HUES48 (cell line): ENCODE results near the gene ZNF804A.
"Not testable (repeated sequence)": the region's sequence is repeated elsewhere in the genome, so short reads cannot be mapped to it uniquely, and the experiment has no call there.

Source experiments
- H3K27ac ChIP-seq: one replicate; pipeline ENCODE4 v1.7.0; 2013; ENCODE audit warnings: low read depth, low read length, inconsistent platforms
- H3K27me3 ChIP-seq: 2 replicates; pipeline ENCODE4 v1.6.1; 2013; ENCODE audit warnings: mild to moderate bottlenecking, low read length; ENCODE audit not compliant: control insufficient read depth, insufficient read depth
- H3K36me3 ChIP-seq: 2 replicates; pipeline ENCODE4 v1.6.1; 2013; ENCODE audit warnings: low read length; ENCODE audit not compliant: control insufficient read depth, insufficient read depth
- H3K4me1 ChIP-seq: 2 replicates; pipeline ENCODE4 v1.6.1; 2013; ENCODE audit warnings: mild to moderate bottlenecking, low read length; ENCODE audit not compliant: control insufficient read depth, insufficient read depth
- H3K4me3 ChIP-seq: 2 replicates; pipeline ENCODE4 v1.5.1; 2013; ENCODE audit warnings: mild to moderate bottlenecking, low read depth, low read length
- H3K9ac ChIP-seq: 2 replicates; pipeline ENCODE4 v1.6.1; 2013; ENCODE audit warnings: mild to moderate bottlenecking, low read depth, low read length, moderate library complexity
- H3K9me3 ChIP-seq: 2 replicates; pipeline ENCODE4 v1.6.1; 2013; ENCODE audit warnings: low read length; ENCODE audit not compliant: control insufficient read depth, insufficient read depth

Gene ZNF804A

GRCh38 chr2:184721881-184722280, 123.6 kb downstream of the ZNF804A start:
- no peaks in the 10 kb centered on the region for H3K27me3 ChIP-seq
- no peak overlapping the region for H3K9ac ChIP-seq
- H3K4me3 ChIP-seq = no peak overlapping the region
- H3K4me1 ChIP-seq = no peaks in the 10 kb centered on the region
- peaks cover 14% of the 10 kb centered on the region; the same call in 1 of the 2 replicates for H3K9me3 ChIP-seq
- H3K36me3 ChIP-seq = no peaks in the 10 kb centered on the region
- no peak overlapping the region for H3K27ac ChIP-seq

GRCh38 chr2:184727813-184728212, 129.5 kb downstream of the ZNF804A start:
- no peaks in the 10 kb centered on the region for H3K4me1 ChIP-seq
- H3K9ac ChIP-seq = no peak overlapping the region
- H3K9me3 ChIP-seq = no peaks in the 10 kb centered on the region
- H3K27me3 ChIP-seq = no peaks in the 10 kb centered on the region
- no peak overlapping the region for H3K27ac ChIP-seq
- no peaks in the 10 kb centered on the region for H3K36me3 ChIP-seq
- no peak overlapping the region for H3K4me3 ChIP-seq

GRCh38 chr2:184728411-184728810, 130.1 kb downstream of the ZNF804A start:
- Histone ChIP-seq H3K4me3 (no peak overlapping the region), H3K27me3 (no peaks in the 10 kb centered on the region), H3K9me3 (no peaks in the 10 kb centered on the region), H3K4me1 (no peaks in the 10 kb centered on the region), H3K27ac (no peak overlapping the region), H3K36me3 (no peaks in the 10 kb centered on the region), H3K9ac (no peak overlapping the region)

GRCh38 chr2:184729581-184729980, 131.3 kb downstream of the ZNF804A start:
- Histone ChIP-seq H3K9me3 (no peaks in the 10 kb centered on the region), H3K36me3 (no peaks in the 10 kb centered on the region), H3K9ac (no peak overlapping the region), H3K27me3 (no peaks in the 10 kb centered on the region), H3K27ac (no peak overlapping the region), H3K4me1 (peaks cover 8% of the 10 kb centered on the region), H3K4me3 (no peak overlapping the region)

- H3K4me3 ChIP-seq = no peak overlapping the region
- no peaks in the 10 kb centered on the region for H3K9me3 ChIP-seq
- H3K27me3 ChIP-seq = no peaks in the 10 kb centered on the region
- no peak overlapping the region for H3K9ac ChIP-seq
- H3K4me1 ChIP-seq = peaks cover 13% of the 10 kb centered on the region
- H3K27ac ChIP-seq = no peak overlapping the region
- H3K36me3 ChIP-seq = no peaks in the 10 kb centered on the region
Measured at GRCh38 chr2:184730288-184730687, 132.0 kb downstream of the ZNF804A start.

GRCh38 chr2:184734338-184734737, 136.0 kb downstream of the ZNF804A start:
- peaks cover 13% of the 10 kb centered on the region for H3K4me1 ChIP-seq

GRCh38 chr2:184735611-184736010, 137.3 kb downstream of the ZNF804A start:
- Histone ChIP-seq H3K27ac (no peak overlapping the region), H3K36me3 (no peaks in the 10 kb centered on the region), H3K9ac (no peak overlapping the region), H3K27me3 (no peaks in the 10 kb centered on the region), H3K9me3 (no peaks in the 10 kb centered on the region; the same call in 1 of the 2 replicates), H3K4me1 (peaks cover 13% of the 10 kb centered on the region), H3K4me3 (no peak overlapping the region)

More at GRCh38 chr2:184734338-184734737, 136.0 kb downstream of the ZNF804A start:
- Histone ChIP-seq H3K36me3 (no peaks in the 10 kb centered on the region), H3K27me3 (no peaks in the 10 kb centered on the region), H3K9me3 (no peaks in the 10 kb centered on the region; the same call in 1 of the 2 replicates), H3K9ac (no peak overlapping the region), H3K4me3 (no peak overlapping the region), H3K27ac (no peak overlapping the region)

GRCh38 chr2:184743096-184743495, 144.8 kb downstream of the ZNF804A start:
- Histone ChIP-seq H3K4me1 (no peaks in the 10 kb centered on the region), H3K27me3 (no peaks in the 10 kb centered on the region), H3K9me3 (no peaks in the 10 kb centered on the region), H3K9ac (no peak overlapping the region), H3K27ac (no peak overlapping the region), H3K36me3 (no peaks in the 10 kb centered on the region), H3K4me3 (no peak overlapping the region)

GRCh38 chr2:184756161-184756560, 157.8 kb downstream of the ZNF804A start:
- no peak overlapping the region for H3K27ac ChIP-seq
- no peaks in the 10 kb centered on the region for H3K36me3 ChIP-seq
- no peaks in the 10 kb centered on the region for H3K27me3 ChIP-seq
- H3K4me3 ChIP-seq = no peak overlapping the region
- H3K9ac ChIP-seq = no peak overlapping the region
- 0 out of 2 replicates have a peak, but pooled peaks cover 3% of the 10 kb centered on the region for H3K4me1 ChIP-seq
- H3K9me3 ChIP-seq = no peaks in the 10 kb centered on the region

- Histone ChIP-seq H3K27me3 (no peaks in the 10 kb centered on the region), H3K4me3 (no peak overlapping the region), H3K27ac (no peak overlapping the region), H3K4me1 (0 out of 2 replicates have a peak, but pooled peaks cover 3% of the 10 kb centered on the region), H3K9me3 (no peaks in the 10 kb centered on the region), H3K36me3 (no peaks in the 10 kb centered on the region), H3K9ac (no peak overlapping the region)
Measured at GRCh38 chr2:184756885-184757284, 158.6 kb downstream of the ZNF804A start.

GRCh38 chr2:184759557-184760255, 161.4 kb downstream of the ZNF804A start:
- not testable (repeated sequence) for H3K4me1 ChIP-seq, H3K9me3 ChIP-seq, H3K4me3 ChIP-seq, H3K27me3 ChIP-seq, H3K36me3 ChIP-seq, H3K9ac ChIP-seq
- peak overlapping the region; percentile 28 for H3K27ac ChIP-seq
